Activated B cell treated with CpG ODN at 0.5 μM for 24 hours (primary cell): ENCODE results near the gene MAP3K20. TPM values are rescaled to one million over a fixed set of nuclear protein-coding genes. Genes with fewer than 3 reads are reported as not detected.

Source experiments
- ATAC-seq: fragments of 200-7000 bp; cut with Tn5 transposase; one replicate; pipeline ENCODE4 v1.10.0; 2021; ENCODE audit warnings: low read depth, mild to moderate bottlenecking, moderate library complexity
- CTCF ChIA-PET: fragments of 350-600 bp; sonication (Branson Sonifier 250); formaldehyde crosslinking; loops from one replicate; lab custom pipeline; 2021; ENCODE audit warnings: antibody characterized with exemption; lab: Charles Lee
- POLR2A ChIA-PET: fragments of 350-600 bp; sonication (Branson Sonifier 250); formaldehyde crosslinking; loops from one replicate; lab custom pipeline; 2021; ENCODE audit warnings: antibody characterized with exemption; lab: Charles Lee
- DNase-seq: peaks from one replicate; pipeline ENCODE4 v3.0.0; 2022
- H3K27ac Mint-ChIP-seq: one replicate; pipeline ENCODE4 v1.8.0; 2020; ENCODE audit warnings: mixed read lengths
- H3K27me3 Mint-ChIP-seq: one replicate; pipeline ENCODE4 v1.8.0; 2021; ENCODE audit warnings: mixed read lengths
- H3K36me3 Mint-ChIP-seq: one replicate; pipeline ENCODE4 v1.8.0; 2021; ENCODE audit warnings: low read depth, mixed read lengths
- H3K4me1 Mint-ChIP-seq: one replicate; pipeline ENCODE4 v1.8.0; 2021; ENCODE audit warnings: mixed read lengths
- H3K4me3 Mint-ChIP-seq: one replicate; pipeline ENCODE4 v1.8.0; 2020; ENCODE audit warnings: mild to moderate bottlenecking, mixed read lengths
- H3K9me3 Mint-ChIP-seq: one replicate; pipeline ENCODE4 v1.8.0; 2020; ENCODE audit warnings: mixed read lengths
- CTCF ChIP-seq: fragments of 200-600 bp; IDR thresholded peaks from one replicate; pipeline ENCODE4 v1.8.0; 2022; ENCODE audit warnings: antibody characterized with exemption, mild to moderate bottlenecking
- intact Hi-C: fragments of 100-400 bp; cut with micrococcal nuclease; formaldehyde crosslinking; loops from one replicate; pipeline ENCODE4 v1.15.1; 2024
- total RNA-seq: library from RNA; stranded (reverse); gene quantifications from 2 replicates; pipeline ENCODE4 v1.2.3, GENCODE V29; 2022

Gene MAP3K20
- total RNA-seq, 1 donor from 2014 or later = 8.7 TPM

- H3K27me3 Mint-ChIP-seq = no peaks in the 10 kb centered on the region
- CTCF ChIA-PET = no interaction called here
- ATAC-seq (no peak), DNase-seq (no peak)
- no peak overlapping the region for H3K4me3 Mint-ChIP-seq
- no peaks in the 10 kb centered on the region for H3K9me3 Mint-ChIP-seq
- TF ChIP-seq CTCF = no peak
- no peak overlapping the region for H3K27ac Mint-ChIP-seq
- no peaks in the 10 kb centered on the region for H3K4me1 Mint-ChIP-seq
- H3K36me3 Mint-ChIP-seq = no peaks in the 10 kb centered on the region
- POLR2A ChIA-PET = no interaction called here
- intact Hi-C loops = no loop called here
Measured at GRCh38 chr2:173044686-173045085, 31.0 kb upstream of the MAP3K20 start.

GRCh38 chr2:173045181-173045580 is 30.5 kb upstream of the MAP3K20 start:
- H3K4me3 Mint-ChIP-seq = no peak overlapping the region
- H3K4me1 Mint-ChIP-seq = no peaks in the 10 kb centered on the region
- TF ChIP-seq CTCF = no peak
- no peak for DNase-seq
- H3K36me3 Mint-ChIP-seq = no peaks in the 10 kb centered on the region
- no peaks in the 10 kb centered on the region for H3K27me3 Mint-ChIP-seq
- no peak overlapping the region for H3K27ac Mint-ChIP-seq
- H3K9me3 Mint-ChIP-seq = no peaks in the 10 kb centered on the region
- ChIA-PET CTCF (no interaction called here), POLR2A (no interaction called here)
- intact Hi-C loops = no loop called here
- no peak for ATAC-seq

GRCh38 chr2:173048522-173048896 is 27.1 kb upstream of the MAP3K20 start:
- Mint-ChIP-seq H3K4me3 (no peak overlapping the region), H3K27me3 (peaks cover 2% of the 10 kb centered on the region), H3K36me3 (no peaks in the 10 kb centered on the region), H3K27ac (no peak overlapping the region), H3K9me3 (no peaks in the 10 kb centered on the region), H3K4me1 (no peaks in the 10 kb centered on the region)
- DNase-seq = no peak
- ChIA-PET CTCF (no interaction called here), POLR2A (no interaction called here)
- no peak for ATAC-seq
- no peak for TF ChIP-seq CTCF
- intact Hi-C loops = no loop called here

- ATAC-seq (no peak), DNase-seq (no peak)
- intact Hi-C loops = no loop called here
- no peak overlapping the region for H3K4me3 Mint-ChIP-seq
- no peak overlapping the region for H3K27ac Mint-ChIP-seq
- H3K36me3 Mint-ChIP-seq = no peaks in the 10 kb centered on the region
- no peaks in the 10 kb centered on the region for H3K9me3 Mint-ChIP-seq
- H3K4me1 Mint-ChIP-seq = no peaks in the 10 kb centered on the region
- peaks cover 3% of the 10 kb centered on the region for H3K27me3 Mint-ChIP-seq
- ChIA-PET CTCF (no interaction called here), POLR2A (no interaction called here)
- TF ChIP-seq CTCF = no peak
Measured at GRCh38 chr2:173048897-173049661, 26.6 kb upstream of the MAP3K20 start.

- TF ChIP-seq CTCF = no peak
- CTCF ChIA-PET = no interaction called here
- intact Hi-C loops = no loop called here
- no peak for DNase-seq
- ATAC-seq = no peak
- peaks cover 3% of the 10 kb centered on the region for H3K27me3 Mint-ChIP-seq
- POLR2A ChIA-PET = no interaction called here
- H3K27ac Mint-ChIP-seq = no peak overlapping the region
- no peak overlapping the region for H3K4me3 Mint-ChIP-seq
- no peaks in the 10 kb centered on the region for H3K4me1 Mint-ChIP-seq
- H3K9me3 Mint-ChIP-seq = no peaks in the 10 kb centered on the region
- H3K36me3 Mint-ChIP-seq = no peaks in the 10 kb centered on the region
Measured at GRCh38 chr2:173049831-173050230, 25.8 kb upstream of the MAP3K20 start.
